ENCODE data around the gene FARSA. TPM values are rescaled to one million over a fixed set of nuclear protein-coding genes. Genes with fewer than 3 reads are reported as not detected.
"Not testable (repeated sequence)": the region's sequence is repeated elsewhere in the genome, so short reads cannot be mapped to it uniquely, and the experiment has no call there.

The FARSA gene
- total RNA-seq, 2 donors from 2014 or later: 25.9 to 35.6 TPM

DNA sequence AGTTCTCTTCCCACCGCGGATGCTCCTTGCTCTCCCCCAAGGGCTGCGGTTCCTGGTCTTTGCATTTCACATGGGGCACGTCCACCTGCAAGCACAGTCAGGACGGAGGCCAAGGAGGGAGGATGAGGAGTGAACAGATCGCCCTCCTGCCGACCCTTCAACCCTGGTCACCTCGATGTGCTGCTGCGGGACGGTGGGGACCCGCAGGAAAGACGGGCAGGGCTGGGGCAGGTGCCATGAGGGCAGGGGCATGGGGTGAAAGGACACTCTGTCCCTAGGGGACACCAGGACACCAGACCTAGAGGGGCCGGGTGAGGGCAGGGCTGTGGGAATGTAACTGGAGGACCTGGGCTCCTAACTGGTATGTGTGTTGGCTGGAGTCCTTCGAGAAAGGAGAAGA lies 15.3 kb downstream of the FARSA start:
- Histone ChIP-seq H3K9me3 (no peaks in the 10 kb centered on the region), H3K36me3 (replicated peaks in 1 of 2; ENCODE audit: insufficient read depth in 1 of 2, low read depth in 2 of 2) (peaks cover 0 to 5% of the 10 kb centered on the region in 2 donors), H3K4me3 (no peak overlapping the region), H3K27me3 (no peaks in the 10 kb centered on the region), H3K27ac (no peak overlapping the region), H3K4me1 (peaks cover 15% of the 10 kb centered on the region)
- DNase-seq (no peak), ATAC-seq (no peak)
- 88 to 90% methylated on average over 11 to 14 of the region's 14 CpGs for WGBS, 2 donors
- intact Hi-C loops (cut with DNase I): no loop called here
- TF ChIP-seq, protein P1, sequence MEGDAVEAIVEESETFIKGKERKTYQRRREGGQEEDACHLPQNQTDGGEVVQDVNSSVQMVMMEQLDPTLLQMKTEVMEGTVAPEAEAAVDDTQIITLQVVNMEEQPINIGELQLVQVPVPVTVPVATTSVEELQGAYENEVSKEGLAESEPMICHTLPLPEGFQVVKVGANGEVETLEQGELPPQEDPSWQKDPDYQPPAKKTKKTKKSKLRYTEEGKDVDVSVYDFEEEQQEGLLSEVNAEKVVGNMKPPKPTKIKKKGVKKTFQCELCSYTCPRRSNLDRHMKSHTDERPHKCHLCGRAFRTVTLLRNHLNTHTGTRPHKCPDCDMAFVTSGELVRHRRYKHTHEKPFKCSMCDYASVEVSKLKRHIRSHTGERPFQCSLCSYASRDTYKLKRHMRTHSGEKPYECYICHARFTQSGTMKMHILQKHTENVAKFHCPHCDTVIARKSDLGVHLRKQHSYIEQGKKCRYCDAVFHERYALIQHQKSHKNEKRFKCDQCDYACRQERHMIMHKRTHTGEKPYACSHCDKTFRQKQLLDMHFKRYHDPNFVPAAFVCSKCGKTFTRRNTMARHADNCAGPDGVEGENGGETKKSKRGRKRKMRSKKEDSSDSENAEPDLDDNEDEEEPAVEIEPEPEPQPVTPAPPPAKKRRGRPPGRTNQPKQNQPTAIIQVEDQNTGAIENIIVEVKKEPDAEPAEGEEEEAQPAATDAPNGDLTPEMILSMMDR (IDR thresholded peaks at IDR 0.05): no peak
- no peak for TF ChIP-seq POLR2A (IDR thresholded peaks at IDR 0.05)

DNA sequence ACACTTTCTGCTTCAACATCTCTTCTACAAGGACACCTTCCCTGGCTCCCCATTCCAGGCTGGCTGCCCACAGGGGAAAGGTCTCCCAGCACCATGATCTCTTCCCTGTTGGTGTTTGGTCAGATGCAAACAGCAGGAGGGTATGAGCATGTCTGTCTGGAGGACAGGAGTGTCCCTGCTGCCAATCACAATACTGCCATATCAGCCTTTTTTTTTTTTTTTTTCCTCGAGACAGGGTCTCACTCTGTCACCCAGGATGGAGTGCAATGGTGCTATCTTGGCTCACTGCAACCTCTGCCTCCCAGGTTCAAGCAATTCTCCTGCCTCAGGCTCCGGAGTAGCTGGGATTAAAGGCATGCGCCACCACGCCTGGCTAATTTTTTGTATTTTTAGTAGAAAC lies 17.7 kb downstream of the FARSA start:
- ATAC-seq; DNase-seq; H3K4me3 ChIP-seq; H3K36me3 ChIP-seq (replicated peaks in 1 of 2; ENCODE audit: insufficient read depth in 1 of 2, low read depth in 2 of 2); intact Hi-C loops (cut with DNase I); H3K27me3 ChIP-seq; H3K27ac ChIP-seq; H3K9me3 ChIP-seq: not testable (repeated sequence)
- 89 to 92% methylated on average over 4 of the region's 4 CpGs for WGBS, 2 donors
- peaks cover 27% of the 10 kb centered on the region for H3K4me1 ChIP-seq

DNA sequence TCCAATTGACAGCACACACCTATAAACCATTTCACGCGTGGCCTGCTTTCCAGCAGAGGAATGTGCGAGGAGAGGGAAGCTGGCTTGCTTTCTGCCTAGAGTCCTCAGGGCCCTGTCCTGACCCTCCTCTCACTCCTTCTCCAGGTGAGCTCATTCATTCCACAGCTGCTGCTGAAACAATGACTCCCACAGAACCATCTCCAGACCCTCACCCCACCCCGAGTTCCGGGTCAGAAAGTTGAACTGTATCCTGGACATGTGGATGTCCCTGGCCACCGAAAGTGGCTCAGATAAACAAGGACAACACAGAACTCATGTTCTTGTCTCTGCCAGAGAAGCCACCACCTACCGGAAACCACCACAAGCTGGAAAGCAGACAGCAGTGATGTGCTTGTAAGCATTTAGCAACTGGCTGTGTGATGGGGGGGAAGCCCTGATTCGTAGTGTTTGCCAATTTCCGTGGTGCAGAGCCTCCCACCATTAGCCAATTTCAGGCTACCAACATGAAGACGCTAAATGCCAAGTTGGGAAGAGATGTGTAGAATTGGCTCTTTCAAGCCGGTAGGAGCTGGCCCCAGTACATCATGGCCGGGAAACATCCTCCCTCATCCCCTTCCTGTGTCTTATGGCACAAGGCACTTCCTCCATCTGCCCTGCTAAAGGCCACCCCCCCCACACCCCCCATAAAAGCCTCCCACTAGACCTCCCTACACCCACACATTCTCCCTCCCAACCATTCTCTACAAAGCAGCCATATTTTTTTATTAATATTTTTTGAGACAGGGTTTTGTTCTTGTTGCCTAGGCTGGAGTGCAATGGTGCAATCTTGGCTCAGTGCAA lies 19.4 kb downstream of the FARSA start:
- no peak for ATAC-seq
- peak overlapping the region; percentile 62 to 85 (median 80) for H3K27ac ChIP-seq
- peaks cover 22% of the 10 kb centered on the region for H3K4me1 ChIP-seq
- intact Hi-C loops (cut with DNase I): no loop called here
- peak in 2 of 4 donors; percentile 19 to 52 for DNase-seq
- TF ChIP-seq, protein P1 (IDR thresholded peaks at IDR 0.05): no peak
- TF ChIP-seq POLR2A (IDR thresholded peaks at IDR 0.05): no peak
- H3K9me3 ChIP-seq: no peaks in the 10 kb centered on the region
- H3K36me3 ChIP-seq (replicated peaks in 1 of 2; ENCODE audit: insufficient read depth in 1 of 2, low read depth in 2 of 2): no peaks in the 10 kb centered on the region
- WGBS, 2 donors: 61 to 76% methylated on average over 11 to 12 of the region's 12 CpGs
- no peak overlapping the region for H3K4me3 ChIP-seq
- H3K27me3 ChIP-seq: no peaks in the 10 kb centered on the region

DNA sequence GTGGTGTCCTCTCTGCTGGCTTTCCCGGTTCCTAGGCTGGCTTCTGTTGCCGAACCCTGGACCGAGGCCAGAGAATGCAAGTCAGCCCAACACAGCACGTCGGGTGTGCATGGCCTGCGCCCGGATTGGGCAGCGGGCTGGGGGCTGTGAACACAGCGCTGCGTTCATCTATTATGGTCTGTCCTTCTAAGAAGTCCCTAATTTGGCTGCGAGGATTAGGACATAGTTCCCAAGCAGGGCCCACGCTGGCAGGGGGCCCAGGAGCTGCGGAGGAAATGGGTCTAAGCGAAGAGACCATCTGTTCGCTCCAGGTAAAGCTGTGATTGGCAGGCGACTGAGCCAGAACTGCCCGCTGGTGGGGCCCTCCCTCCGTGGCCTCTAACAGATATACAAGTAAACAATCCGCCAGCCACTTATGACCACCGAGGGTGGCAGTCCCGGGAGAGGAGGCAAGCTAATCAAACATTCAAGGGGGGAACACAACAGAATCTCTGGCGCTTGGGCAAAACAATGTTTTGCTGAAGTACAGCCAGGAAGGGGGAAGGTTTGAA lies 20.4 kb downstream of the FARSA start:
- no peaks in the 10 kb centered on the region for H3K36me3 ChIP-seq (replicated peaks in 1 of 2; ENCODE audit: insufficient read depth in 1 of 2, low read depth in 2 of 2)
- peaks cover 19% of the 10 kb centered on the region for H3K4me1 ChIP-seq
- no peaks in the 10 kb centered on the region for H3K9me3 ChIP-seq
- intact Hi-C loops (cut with DNase I): no loop called here
- WGBS, 2 donors: 1 to 11% methylated on average over 8 to 22 of the region's 22 CpGs
- ATAC-seq (peak; percentile 90), DNase-seq (peak; percentile 77 to 90 (median 87))
- H3K4me3 ChIP-seq: no peak overlapping the region
- H3K27ac ChIP-seq: peak overlapping the region; percentile 62 to 85 (median 80)
- H3K27me3 ChIP-seq: no peaks in the 10 kb centered on the region
- TF ChIP-seq, protein P1 (IDR thresholded peaks at IDR 0.05): no peak
- TF ChIP-seq POLR2A (IDR thresholded peaks at IDR 0.05): no peak

DNA sequence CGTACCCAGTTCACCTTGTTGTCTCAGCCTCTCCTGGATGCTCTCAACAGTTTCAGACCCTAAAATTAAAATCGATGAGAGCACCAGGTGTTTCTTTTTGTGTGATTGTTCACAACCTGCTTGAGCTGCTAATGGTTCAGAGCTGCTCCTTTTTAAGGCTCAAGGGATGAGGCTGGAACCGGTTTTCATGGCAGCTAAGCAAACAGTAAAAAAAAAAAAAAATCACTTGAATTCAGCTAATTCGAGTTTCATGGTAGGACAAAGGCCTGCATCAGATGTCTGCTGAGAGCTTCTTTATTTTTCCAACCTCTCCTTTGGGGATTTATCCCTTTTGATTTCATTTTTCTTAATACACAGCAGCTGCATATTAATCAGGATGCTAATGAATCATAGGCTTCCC lies 20.9 kb downstream of the FARSA start:
- ATAC-seq (no peak), DNase-seq (no peak)
- no peak for TF ChIP-seq POLR2A (IDR thresholded peaks at IDR 0.05)
- TF ChIP-seq, protein P1 (IDR thresholded peaks at IDR 0.05): no peak
- Histone ChIP-seq H3K36me3 (replicated peaks in 1 of 2; ENCODE audit: insufficient read depth in 1 of 2, low read depth in 2 of 2) (no peaks in the 10 kb centered on the region), H3K27ac (peak overlapping the region; percentile 62 to 85 (median 80)), H3K27me3 (no peaks in the 10 kb centered on the region), H3K9me3 (no peaks in the 10 kb centered on the region), H3K4me1 (peaks cover 19% of the 10 kb centered on the region), H3K4me3 (no peak overlapping the region)
- WGBS, 2 donors: 27 to 32% methylated on average over 4 of the region's 4 CpGs
- intact Hi-C loops (cut with DNase I): no loop called here

Data from body of pancreas (tissue), 4 donors.